Epithelial cell of esophagus (primary cell): Measurements from ENCODE around the gene SNIP1.
"Not testable (repeated sequence)": the region's sequence is repeated elsewhere in the genome, so short reads cannot be mapped to it uniquely, and the experiment has no call there.

Experiments
- DNase-seq: peaks from one replicate; pipeline ENCODE4 v3.0.0; 2010; ENCODE audit warnings: low read depth
- H3K4me3 ChIP-seq: 2 replicates; pipeline ENCODE4 v1.5.1; 2011; ENCODE audit warnings: mild to moderate bottlenecking, low read length, control low read depth
- CTCF ChIP-seq: IDR thresholded peaks from 2 replicates; pipeline ENCODE4 v1.5.1; 2011; ENCODE audit warnings: low read depth, mild to moderate bottlenecking, low read length, control low read depth, inconsistent platforms; ENCODE audit not compliant: insufficient read depth; ENCODE audit errors: missing control alignments

SNIP1 gene

GRCh38 chr1:37515185-37516034, 38.7 kb downstream of the SNIP1 start:
- TF ChIP-seq CTCF: no peak
- DNase-seq: no peak
- H3K4me3 ChIP-seq: peak overlapping the region; percentile 77

GRCh38 chr1:37514350-37515184, 39.5 kb downstream of the SNIP1 start, which contains the start of gene MEAF6:
Gene MEAF6 (minus strand): TSS chr1:37514766. CDS start chr1:37514746, 20 bp downstream.
- peak; percentile 77 for DNase-seq
- no peak for TF ChIP-seq CTCF
- peak within 1 kb of the TSS; percentile 77 for H3K4me3 ChIP-seq

- H3K4me3 ChIP-seq: peak overlapping the region; percentile 77
- TF ChIP-seq CTCF: no peak
- DNase-seq: peak; percentile 53
Measured at GRCh38 chr1:37513795-37514349, 40.2 kb downstream of the SNIP1 start.

- H3K4me3 ChIP-seq: no peak overlapping the region
- peak; percentile 4 for DNase-seq
- TF ChIP-seq CTCF: peak; percentile 24
Measured at GRCh38 chr1:37509181-37509580, 44.9 kb downstream of the SNIP1 start.

GRCh38 chr1:37506740-37507139, 47.4 kb downstream of the SNIP1 start:
- no peak for DNase-seq
- no peak overlapping the region for H3K4me3 ChIP-seq
- no peak for TF ChIP-seq CTCF

- not testable (repeated sequence) for DNase-seq, H3K4me3 ChIP-seq
Measured at GRCh38 chr1:37502791-37503190, 51.3 kb downstream of the SNIP1 start.

GRCh38 chr1:37502104-37502503, 52.0 kb downstream of the SNIP1 start:
- no peak for DNase-seq
- TF ChIP-seq CTCF: no peak
- H3K4me3 ChIP-seq: no peak overlapping the region
